Nephron progenitor cell (in vitro differentiated cells): ENCODE measurements around the gene USP22.

Experiments used
- DNase-seq: peaks from one replicate; pipeline ENCODE4 v3.0.0; 2021
- H3K27ac Mint-ChIP-seq: 2 replicates; pipeline ENCODE4 v1.8.0; 2021; ENCODE audit warnings: mild to moderate bottlenecking, moderate library complexity, mixed read lengths
- H3K27me3 Mint-ChIP-seq: 2 replicates; pipeline ENCODE4 v1.8.0; 2021; ENCODE audit warnings: mild to moderate bottlenecking, low read depth, mixed read lengths; ENCODE audit not compliant: poor library complexity
- H3K36me3 Mint-ChIP-seq: 2 replicates; pipeline ENCODE4 v1.8.0; 2021; ENCODE audit warnings: low read depth, mixed read lengths
- H3K4me1 Mint-ChIP-seq: 2 replicates; pipeline ENCODE4 v1.8.0; 2021; ENCODE audit warnings: mixed read lengths
- H3K4me3 Mint-ChIP-seq: 2 replicates; pipeline ENCODE4 v1.8.0; 2021; ENCODE audit warnings: mild to moderate bottlenecking, moderate library complexity, mixed read lengths
- H3K9me3 Mint-ChIP-seq: 2 replicates; pipeline ENCODE4 v1.8.0; 2021; ENCODE audit warnings: mild to moderate bottlenecking, moderate library complexity, mixed read lengths
- CTCF ChIP-seq: fragments of 200-600 bp; sonication (generic); IDR thresholded peaks from 2 replicates; pipeline ENCODE4 v1.5.0; 2021; ENCODE audit warnings: antibody characterized with exemption

USP22 gene

DNA sequence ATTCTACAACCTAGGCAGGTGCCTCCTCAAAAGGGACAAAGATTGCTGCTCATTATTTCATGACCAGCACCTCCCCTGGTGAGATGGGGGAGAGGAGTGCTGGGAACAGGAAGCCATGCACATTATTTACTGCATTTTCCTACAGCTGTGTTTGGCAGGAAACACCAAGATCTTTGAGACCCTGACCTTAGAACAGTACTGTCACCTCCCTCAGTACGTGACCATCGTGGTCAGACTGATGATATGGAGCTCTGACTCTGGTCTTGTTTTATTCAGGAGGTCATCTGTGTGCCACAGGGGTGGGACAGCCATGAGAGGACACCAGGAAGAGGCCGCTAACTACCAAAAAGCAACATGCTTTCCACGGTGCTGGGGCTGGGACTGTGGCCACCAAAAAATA, 37.4 kb downstream of the USP22 start:
- Mint-ChIP-seq H3K4me1 (peaks cover 15% of the 10 kb centered on the region), H3K4me3 (no peak overlapping the region), H3K9me3 (no peaks in the 10 kb centered on the region), H3K36me3 (peaks cover 72% of the 10 kb centered on the region), H3K27me3 (no peaks in the 10 kb centered on the region), H3K27ac (peak overlapping the region; percentile 91)
- DNase-seq, result no peak
- no peak for TF ChIP-seq CTCF

- TF ChIP-seq CTCF, result no peak
- H3K36me3 Mint-ChIP-seq, result peaks cover 67% of the 10 kb centered on the region
- H3K27me3 Mint-ChIP-seq, result no peaks in the 10 kb centered on the region
- no peaks in the 10 kb centered on the region for H3K9me3 Mint-ChIP-seq
- H3K27ac Mint-ChIP-seq, result no peak overlapping the region
- H3K4me3 Mint-ChIP-seq, result no peak overlapping the region
- peaks cover 19% of the 10 kb centered on the region for H3K4me1 Mint-ChIP-seq
- DNase-seq, result no peak
These were observed 38.5 kb downstream of the USP22 start for GRCh38 chr17:21004016-21004930.

DNA sequence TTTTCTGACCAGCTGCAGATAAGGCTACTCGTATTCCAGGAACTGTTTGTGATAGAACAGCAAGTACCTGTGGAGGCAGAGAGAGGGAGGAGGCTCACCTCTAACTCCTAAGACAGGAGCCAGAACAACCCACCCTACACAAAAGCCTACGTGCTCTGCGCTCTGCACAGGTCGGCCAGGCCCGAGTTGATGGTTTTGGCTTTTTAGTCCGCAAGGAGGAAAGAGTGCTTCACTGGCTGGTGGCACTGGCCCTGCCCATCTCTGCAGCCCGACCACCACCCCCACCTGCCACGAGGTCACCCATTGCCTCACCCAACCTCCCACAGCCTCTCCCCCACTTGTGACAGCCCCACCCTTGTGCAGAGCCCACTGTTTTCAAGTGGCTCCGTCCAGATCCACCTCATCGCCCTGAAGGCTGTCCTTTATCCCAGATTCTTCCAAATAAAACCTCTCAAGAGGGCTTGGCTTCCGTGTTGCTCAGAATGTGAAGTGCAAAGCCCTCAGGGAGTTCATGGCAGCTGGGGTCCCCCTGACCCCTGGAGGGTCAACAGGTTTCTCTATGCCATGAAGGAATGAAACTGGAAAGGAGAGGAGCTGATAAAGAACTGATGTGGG, 39.7 kb downstream of the USP22 start:
- peaks cover 62% of the 10 kb centered on the region for H3K36me3 Mint-ChIP-seq
- no peaks in the 10 kb centered on the region for H3K9me3 Mint-ChIP-seq
- peak overlapping the region; percentile 70 for H3K27ac Mint-ChIP-seq
- no peaks in the 10 kb centered on the region for H3K27me3 Mint-ChIP-seq
- TF ChIP-seq CTCF, result no peak
- no peak for DNase-seq
- H3K4me1 Mint-ChIP-seq, result peaks cover 28% of the 10 kb centered on the region
- H3K4me3 Mint-ChIP-seq, result no peak overlapping the region

DNA sequence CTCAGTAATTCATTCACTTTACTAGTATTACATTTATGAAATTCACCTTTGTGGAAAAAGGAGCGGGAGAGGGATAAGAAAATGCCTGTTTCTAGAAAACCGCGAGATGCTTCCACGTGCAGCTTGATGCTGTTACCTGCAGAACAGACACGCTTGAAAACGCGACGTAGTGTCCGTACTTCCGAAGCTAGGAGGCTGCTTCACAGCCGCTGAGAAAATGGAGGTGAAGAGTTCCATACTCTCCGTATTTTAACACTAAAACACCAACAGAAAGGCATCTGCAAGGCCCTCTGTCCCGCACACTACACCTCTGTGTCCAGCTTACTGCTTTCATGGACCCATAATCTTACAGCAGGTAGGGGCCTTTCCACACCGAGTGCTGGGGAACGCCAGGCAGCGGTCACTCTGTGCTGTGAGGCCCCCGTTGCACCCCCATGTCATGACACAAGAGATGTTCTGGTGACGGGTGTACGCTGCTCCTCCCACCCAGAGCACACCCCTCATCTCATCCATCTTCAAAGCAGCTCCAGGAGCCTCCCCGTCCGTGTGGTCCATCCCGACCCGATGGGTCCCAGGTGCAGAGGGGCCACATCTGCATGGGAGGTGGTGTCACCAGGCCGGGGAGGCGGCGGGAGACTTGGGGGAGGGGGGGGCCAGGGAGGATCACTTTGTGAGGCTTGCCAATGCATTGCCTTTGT, 40.4 kb downstream of the USP22 start:
- H3K9me3 Mint-ChIP-seq, result no peaks in the 10 kb centered on the region
- no peak for TF ChIP-seq CTCF
- peaks cover 28% of the 10 kb centered on the region for H3K4me1 Mint-ChIP-seq
- no peak overlapping the region for H3K4me3 Mint-ChIP-seq
- peak overlapping the region; percentile 98 for H3K27ac Mint-ChIP-seq
- H3K27me3 Mint-ChIP-seq, result no peaks in the 10 kb centered on the region
- no peak for DNase-seq
- peaks cover 57% of the 10 kb centered on the region for H3K36me3 Mint-ChIP-seq

GRCh38 chr17:21001813-21002221, 41.0 kb downstream of the USP22 start:
- no peak for TF ChIP-seq CTCF
- Mint-ChIP-seq H3K36me3 (peaks cover 50% of the 10 kb centered on the region), H3K9me3 (no peaks in the 10 kb centered on the region), H3K27ac (peak overlapping the region; percentile 98), H3K27me3 (no peaks in the 10 kb centered on the region), H3K4me1 (peaks cover 28% of the 10 kb centered on the region), H3K4me3 (no peak overlapping the region)
- DNase-seq, result no peak
